CD4-positive, alpha-beta T cell treated with Interleukin-10 for 1 hour (primary cell): ENCODE measurements around the gene SERGEF.

ENCODE experiments used
- DNase-seq: peaks from one replicate; pipeline ENCODE4 v3.0.0-alpha.2; 2020

Gene SERGEF

DNA sequence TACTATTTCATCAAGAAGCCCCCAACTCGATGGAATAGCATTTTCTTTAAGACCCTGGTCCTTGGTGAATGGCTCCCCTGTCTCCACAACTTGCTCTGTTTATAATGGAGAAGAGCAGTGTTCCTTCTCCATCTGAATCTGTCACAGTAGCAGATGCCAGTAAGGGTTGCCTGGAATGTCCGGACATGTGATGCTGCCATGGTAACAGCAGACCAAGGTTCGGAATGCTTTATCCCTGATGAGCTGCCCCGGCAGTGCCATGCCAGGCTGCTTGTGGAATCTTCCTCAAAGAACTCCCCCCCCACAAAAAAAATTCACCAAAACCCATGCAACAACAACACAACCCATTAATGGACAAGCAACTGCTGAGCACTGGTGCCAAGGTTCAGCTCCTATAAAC is 205.8 kb downstream of the SERGEF start:
- no peak for DNase-seq

DNA sequence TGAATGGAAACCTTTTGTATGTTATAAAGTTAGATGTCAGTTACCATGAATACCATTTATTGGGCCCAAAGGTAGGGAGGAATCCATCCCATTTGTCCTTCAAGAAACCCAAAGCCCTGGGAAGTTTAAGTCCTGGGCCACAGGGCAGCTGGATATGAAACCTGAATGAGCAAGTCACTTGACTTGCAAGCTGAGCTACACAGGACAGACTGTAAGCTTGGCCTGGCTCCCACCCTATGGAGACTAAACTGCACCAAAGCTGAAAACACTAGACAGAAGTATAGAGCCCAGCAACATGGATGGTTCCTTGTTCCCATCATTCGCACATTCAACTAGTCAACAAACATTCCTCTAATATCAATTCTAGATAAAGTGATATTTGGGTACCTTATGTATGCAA is 207.0 kb downstream of the SERGEF start:
- DNase-seq = no peak

GRCh38 chr11:17805043-17805442 is 207.8 kb downstream of the SERGEF start:
- DNase-seq = no peak

DNA sequence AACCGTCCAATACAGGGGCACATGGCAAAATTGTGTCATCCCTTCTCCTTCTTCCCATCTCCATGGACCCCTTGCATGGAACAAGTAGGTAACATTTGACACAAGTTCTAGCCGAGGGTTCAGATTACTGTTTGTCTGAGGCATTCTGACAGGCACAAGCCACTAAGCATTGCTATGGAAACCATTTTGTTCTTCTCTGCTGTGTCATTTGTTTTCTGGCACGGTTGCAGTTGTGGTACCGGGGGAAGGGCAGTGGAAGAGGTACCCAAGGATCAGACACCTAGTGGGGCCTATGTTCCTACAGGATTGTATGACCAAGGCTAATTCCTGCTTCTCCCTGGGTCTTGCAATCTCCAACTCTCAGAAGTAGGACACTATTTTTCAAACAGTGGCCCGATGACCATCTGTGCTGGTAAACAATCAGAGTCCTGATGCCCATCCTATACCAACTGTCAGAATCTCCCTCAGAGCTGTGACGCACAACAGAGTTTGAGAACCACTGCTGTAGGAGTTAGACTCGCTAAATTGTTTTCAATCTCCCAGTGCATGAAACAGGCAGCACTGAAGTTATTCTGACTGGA is 209.0 kb downstream of the SERGEF start:
- no peak for DNase-seq

GRCh38 chr11:17802491-17802890 is 210.4 kb downstream of the SERGEF start:
- no peak for DNase-seq

DNA sequence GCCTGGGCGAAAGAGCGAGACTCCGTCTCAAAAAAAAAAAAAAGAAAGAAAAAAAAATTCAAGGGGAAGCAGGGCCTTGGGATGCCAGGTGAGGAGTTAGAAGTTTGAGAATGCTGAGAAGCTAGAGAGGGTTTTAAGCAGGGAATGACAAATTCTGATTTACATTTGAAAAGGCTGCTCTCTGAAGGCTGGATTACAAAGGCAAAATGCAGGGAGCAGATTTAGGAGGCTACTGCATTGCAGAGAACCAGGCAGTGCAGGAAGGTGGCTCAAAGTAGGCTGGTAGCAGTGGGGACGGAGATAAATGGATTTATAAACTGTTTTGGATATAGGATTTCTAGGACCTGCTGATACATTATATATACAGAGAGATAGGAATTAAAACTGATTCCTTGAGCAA is 211.7 kb downstream of the SERGEF start:
- DNase-seq = no peak

DNA sequence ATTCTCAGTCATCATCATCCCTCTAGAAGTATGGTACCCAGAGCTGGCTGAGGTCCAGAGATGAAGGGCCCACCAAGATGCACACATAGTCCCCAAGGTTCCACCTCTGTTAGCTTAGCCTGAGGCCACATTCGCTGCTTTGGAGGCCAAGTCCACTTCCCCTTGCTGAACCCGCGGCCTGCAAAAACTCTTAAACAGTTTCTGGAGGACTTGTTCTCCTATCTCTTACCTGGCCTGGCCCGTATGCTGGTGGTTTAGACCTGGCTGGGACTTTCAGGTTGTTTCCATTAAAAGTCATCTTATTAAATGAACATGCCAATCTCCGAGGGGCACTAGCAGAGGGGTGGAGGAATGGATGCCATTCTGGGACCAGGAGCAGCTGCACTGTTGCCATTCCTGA is 213.7 kb downstream of the SERGEF start:
- DNase-seq = no peak

DNA sequence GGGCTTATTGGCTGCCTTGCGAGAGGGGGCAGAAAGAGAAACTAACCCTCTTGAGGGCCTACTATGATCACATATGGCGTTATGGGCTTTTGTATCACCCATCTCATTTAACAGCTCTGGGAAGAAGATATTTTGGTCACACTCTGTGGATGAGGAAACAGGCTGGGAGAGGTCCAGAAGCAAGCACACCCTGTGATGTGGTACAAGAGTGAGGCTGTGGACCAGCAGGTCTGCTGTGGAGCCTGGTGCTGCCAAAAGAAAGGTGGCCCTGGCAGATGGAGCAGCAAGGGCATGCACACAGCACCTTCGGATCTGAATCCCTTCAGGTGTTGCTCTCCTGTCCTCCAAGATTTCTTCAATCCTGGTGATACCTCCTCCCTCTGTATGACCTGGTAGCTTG is 214.1 kb downstream of the SERGEF start:
- DNase-seq = no peak

DNA sequence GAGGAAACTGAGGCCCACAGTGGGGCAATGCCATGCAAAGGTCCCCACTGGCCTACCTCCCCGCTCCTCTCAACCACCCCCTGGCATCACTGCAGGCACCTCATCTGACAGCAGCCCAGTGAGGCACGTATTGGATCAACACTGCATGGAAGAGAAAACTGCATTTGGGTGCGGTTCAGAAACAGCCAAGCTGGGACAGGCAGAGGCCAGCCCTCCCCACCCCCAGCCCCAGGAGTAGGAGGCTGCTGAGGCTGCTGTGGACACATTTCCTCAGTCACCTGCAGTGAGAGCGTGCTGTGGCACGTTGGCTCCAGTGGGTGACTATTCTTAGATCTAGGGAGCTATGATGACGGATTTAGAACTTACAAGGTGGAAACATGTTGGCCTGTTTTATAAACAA is 214.6 kb downstream of the SERGEF start:
- DNase-seq = no peak

DNA sequence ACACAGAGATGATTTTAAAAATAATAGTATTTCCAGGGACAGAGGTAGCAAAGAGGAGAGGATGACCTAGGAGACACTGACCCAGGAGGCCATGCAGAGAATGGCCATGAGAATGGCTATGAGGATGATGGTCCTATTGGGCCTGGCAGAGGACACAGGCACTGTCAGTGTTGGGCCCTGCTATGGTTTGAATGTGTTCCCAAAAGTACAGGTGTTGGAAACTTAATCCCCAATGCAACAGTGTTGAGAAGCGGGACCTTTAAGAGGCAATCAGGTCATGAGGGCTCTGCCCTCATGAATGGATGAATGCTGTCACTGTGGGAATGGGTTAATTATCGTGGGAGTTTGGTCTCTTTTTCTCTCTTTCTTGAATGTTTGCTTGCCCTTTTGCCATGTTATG is 216.7 kb downstream of the SERGEF start:
- no peak for DNase-seq

- no peak for DNase-seq
Observed at GRCh38 chr11:17794981-17795380, 217.9 kb downstream of the SERGEF start.

DNA sequence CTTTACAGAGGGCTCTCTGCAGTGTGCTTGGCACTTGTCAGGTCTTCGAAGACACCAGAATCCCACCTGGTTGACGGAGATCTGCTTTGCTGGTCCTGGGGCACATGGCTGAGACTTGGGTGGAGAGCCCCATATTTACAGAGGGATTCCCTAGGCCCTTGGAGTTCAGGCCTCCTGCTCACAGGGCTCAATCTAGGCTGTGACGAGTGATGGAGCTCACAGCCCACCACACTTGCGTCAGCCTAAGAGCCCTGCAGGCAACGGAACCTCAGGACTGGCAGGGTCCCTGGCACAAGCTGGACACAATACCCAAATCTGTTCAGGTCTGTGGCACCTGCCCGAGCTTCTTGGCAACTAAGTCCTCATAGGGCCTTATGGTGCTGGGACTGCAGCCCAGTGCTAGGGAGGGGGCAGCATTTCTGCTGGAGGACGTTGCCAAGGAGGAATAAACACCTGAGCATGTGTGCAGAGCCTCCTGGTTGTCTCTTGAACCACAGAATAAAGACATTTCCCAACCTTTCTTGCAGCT is 219.1 kb downstream of the SERGEF start:
- no peak for DNase-seq

DNA sequence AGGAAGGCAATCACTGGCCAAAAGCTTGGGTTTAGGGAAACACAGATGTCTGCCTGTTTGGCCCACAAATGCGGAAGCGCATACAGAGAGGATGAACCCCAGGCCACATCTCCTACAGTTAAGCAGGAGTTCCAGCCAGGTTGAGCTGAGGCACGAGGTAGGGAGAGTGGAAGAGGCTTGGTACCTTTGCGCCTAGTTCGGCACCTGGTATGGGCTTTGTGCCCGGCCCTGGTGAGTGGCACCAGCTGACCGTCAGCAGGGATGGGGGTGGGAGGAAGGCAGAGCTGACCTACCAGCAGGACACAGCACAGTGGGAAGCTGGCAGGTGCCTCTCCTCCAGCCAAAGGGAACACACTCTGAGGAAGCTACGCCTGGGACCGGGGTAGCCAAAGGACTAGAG is 220.7 kb downstream of the SERGEF start:
- no peak for DNase-seq

DNA sequence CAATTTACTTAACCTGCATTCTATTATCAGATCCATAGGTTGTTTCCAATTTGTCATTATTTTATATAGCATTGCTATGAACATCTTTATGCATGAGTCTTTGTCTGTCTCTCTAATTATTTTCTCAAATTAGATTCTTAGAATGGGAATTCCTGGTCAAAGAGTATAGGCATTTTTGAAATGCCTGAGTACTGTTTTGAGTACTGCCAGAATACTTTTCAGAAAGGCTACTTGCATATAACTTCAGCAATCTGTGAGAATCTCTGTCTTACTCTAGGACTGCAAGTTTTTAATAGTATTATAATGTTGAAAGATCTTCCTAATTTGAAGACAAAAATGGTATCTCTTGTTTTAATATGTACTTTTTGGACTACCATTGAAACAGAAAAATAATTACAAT is 221.7 kb downstream of the SERGEF start:
- no peak for DNase-seq

DNA sequence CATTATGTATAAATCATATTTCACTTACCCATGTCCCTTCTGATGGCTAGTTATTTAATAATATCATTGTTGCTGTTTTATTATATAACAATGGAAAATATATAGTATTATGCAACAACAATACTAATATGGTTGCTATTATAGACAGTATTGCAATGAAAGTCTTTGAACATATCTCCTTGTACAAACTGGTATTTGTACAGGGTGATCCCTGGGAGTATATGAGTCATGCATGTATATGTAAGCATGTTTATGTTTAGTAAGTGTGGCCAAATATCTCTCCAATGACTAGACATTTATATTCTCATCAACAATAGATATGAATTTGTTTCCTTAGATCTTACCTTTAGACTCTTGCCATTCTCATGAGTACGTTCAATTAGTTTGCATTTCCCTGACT is 222.4 kb downstream of the SERGEF start:
- no peak for DNase-seq

DNA sequence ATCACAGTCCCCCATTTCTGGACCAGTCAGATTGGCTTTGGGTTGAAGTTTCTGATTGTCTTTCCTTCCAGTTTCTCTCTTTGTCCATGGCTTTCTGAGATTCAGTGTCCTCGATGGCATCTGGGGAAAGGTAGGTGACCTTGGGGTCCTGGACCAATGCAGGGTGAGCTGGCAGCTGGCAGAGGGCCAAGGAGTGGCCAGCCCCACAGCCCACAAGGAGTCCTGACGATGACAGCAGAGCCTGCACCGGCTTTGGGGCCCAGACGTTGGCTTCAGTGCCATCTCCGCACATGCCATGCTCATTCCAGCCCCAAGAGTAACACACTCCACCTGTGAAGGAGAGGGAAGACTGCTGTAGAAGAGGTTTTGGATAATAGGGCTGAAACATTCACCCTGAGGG is 224.8 kb downstream of the SERGEF start:
- DNase-seq = no peak

DNA sequence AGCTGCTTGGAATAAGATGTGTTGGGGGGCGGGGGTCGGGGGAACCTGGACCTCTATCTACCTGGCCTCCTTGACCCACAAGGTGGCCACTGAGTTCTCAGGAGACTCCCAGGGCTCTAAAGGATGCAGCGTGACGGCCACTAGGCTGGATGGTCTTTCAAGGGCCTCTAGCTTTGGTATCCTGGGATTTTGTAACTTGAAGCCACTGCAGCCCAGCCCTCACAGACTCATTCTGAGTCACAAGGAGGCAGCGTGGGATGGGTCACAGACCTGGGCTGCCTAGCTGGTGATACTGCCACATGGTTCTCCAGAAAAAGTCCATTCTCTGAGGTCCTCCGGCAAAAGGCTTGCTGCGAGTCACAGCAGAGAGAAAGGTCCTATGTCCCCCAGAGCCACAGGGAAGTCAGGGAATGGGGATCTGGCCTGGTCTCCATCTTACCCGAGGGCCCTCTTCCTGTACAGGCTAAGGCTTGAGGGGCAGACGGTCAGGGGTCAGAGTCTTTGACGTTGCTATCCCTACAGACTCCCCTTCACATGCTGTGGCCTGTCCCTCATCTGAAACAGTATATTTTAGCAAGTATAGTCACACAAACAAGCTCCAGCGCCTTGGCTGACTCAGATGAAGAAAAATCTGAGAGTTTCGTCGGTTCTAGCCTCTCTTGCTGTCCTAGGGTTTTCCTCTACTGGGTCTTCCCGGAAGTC is 225.9 kb downstream of the SERGEF start:
- DNase-seq = no peak

DNA sequence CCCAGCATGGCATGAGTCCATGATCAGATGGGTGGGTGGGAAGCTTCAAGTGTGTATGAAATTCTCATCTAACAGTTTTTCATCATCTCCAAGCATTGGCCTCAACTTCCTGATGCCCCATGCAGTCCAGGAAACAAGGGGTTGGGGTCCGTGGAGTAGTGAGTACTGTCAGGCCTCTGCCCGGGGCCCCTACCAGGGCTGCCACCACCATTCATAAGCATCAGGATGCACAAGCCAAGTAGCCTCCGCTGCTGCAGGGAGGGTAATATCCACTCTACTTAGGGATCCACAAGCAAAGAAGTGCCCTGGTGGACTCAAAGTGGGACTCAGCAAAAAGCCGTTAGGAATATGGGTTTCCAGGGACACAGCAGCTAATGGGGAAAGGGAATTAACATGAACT is 229.0 kb downstream of the SERGEF start:
- DNase-seq = no peak

DNA sequence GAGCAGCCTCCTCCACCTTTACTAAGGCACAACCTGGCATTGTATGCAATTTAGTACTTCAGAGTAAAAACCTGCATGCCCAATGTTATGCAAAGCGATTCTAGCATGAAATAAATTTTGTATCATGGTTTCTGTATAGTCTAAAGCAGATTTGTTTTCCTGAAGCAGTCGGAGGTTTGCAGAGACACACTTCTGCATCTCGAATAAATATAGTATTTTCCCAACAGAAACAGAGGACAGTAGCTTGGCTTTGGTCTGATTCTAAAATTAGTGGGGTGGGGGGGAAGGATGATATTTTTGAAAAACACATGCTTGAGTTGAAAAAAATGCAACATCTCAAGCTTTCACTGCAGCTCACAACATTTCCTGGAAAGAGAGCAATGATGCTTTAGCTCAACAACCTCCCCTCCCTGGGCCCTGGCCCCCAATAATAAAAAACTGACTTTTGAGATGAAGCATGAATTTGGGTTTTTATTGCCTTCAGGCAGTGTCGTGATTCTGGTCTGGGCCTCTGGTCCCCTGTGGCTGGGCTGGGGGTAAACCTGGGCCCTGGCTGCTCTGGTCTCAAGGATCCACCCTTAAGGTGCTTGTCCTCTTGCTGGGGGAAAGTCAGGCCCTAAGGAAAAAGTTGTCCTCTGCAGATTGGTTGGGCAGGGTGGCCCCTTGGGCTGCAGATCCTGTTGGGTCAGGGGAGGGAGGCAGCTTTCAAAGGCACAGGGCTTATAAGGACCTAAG is 230.1 kb downstream of the SERGEF start:
- DNase-seq = no peak

GRCh38 chr11:17782145-17782544 is 230.7 kb downstream of the SERGEF start:
- DNase-seq = no peak

- DNase-seq = no peak
Observed at GRCh38 chr11:17781626-17782025, 231.2 kb downstream of the SERGEF start.

GRCh38 chr11:17781221-17781620 is 231.6 kb downstream of the SERGEF start:
- no peak for DNase-seq

DNA sequence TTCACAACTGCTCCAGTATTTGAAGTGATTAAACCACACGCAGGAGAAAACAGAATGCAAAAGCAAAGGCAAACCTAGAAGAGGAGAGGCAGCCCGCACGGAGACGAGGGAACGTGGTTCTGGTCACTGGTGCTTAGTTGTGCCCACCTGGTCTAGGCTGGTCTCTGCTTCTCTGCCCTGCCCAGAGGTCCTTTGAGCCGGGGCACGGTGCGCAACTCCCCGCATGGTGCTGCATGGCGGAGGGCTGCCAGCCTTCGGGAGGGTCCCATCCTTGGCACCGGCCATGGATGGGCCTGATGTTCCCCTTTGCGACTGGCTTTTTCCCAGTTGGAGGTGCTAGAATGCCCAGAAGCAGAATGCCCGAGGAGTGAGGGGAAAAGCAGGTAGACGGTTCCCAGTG is 232.2 kb downstream of the SERGEF start:
- DNase-seq = no peak
